GM13977 (cell line): Measurements from ENCODE around the gene ITPR3.

ENCODE experiments used
- DNase-seq: peaks from one replicate; pipeline ENCODE4 v3.0.0; 2012; ENCODE audit warnings: low spot score
- in situ Hi-C: fragments of 300-500 bp; cut with MboI; formaldehyde crosslinking; loops from one replicate; pipeline ENCODE4 v1.12.0; 2022; ENCODE audit warnings: low sequenced_read_pairs, low pct_unique_long_range_greater_than_20kb, mixed read lengths, inconsistent platforms; ENCODE audit not compliant: unreplicated experiment
- TF ChIP-seq, protein P1 (sequence below): IDR thresholded peaks from 2 replicates; pipeline ENCODE4 v1.5.1; 2012; ENCODE audit warnings: mild to moderate bottlenecking, control low read depth; ENCODE audit not compliant: insufficient read depth; ENCODE audit errors: extremely low read depth, missing control alignments

ITPR3 gene

DNA sequence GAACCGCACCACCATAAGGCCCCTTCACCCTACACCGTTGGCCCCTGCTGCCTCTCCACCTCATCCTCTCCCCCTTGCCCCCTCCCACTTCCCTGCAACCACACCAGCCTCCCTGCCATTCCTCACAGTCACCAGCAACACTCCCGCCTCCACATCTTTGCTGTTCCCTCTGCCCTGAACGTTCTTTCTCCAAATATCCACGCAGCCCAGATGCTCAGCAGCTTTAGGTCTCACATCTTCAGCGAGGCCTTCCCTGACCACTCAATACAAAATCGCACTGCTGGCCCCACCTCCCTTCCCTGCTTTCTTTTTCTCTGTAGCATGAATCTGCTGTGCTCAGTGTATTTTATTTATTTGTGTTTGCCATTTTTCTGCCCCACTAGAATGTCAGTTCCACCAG is 20.5 kb downstream of the ITPR3 start:
- TF ChIP-seq, protein P1, sequence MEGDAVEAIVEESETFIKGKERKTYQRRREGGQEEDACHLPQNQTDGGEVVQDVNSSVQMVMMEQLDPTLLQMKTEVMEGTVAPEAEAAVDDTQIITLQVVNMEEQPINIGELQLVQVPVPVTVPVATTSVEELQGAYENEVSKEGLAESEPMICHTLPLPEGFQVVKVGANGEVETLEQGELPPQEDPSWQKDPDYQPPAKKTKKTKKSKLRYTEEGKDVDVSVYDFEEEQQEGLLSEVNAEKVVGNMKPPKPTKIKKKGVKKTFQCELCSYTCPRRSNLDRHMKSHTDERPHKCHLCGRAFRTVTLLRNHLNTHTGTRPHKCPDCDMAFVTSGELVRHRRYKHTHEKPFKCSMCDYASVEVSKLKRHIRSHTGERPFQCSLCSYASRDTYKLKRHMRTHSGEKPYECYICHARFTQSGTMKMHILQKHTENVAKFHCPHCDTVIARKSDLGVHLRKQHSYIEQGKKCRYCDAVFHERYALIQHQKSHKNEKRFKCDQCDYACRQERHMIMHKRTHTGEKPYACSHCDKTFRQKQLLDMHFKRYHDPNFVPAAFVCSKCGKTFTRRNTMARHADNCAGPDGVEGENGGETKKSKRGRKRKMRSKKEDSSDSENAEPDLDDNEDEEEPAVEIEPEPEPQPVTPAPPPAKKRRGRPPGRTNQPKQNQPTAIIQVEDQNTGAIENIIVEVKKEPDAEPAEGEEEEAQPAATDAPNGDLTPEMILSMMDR: no peak
- no peak for DNase-seq
- in situ Hi-C loops: no loop called here

DNA sequence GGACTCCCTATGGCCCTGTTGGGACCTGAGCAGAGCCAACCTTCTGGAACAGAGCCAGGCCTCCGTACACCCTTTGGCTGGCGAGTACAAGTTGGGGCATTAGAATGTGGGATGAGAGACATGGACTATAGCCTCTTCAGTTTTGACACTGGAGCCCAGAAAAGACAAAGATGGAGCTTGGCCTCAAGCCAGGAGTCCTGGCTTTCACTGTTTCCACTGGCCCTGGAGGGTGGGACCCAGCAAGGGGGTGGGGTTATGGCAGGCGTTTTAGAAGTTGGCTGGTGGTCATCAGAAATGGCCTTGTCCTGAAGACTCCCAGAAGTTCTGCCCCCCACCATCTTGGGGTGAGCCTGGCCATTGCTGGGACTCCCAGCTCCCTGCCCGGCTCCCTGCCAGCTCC is 21.8 kb downstream of the ITPR3 start:
- TF ChIP-seq, protein P1: no peak
- no peak for DNase-seq
- in situ Hi-C loops: no loop called here

DNA sequence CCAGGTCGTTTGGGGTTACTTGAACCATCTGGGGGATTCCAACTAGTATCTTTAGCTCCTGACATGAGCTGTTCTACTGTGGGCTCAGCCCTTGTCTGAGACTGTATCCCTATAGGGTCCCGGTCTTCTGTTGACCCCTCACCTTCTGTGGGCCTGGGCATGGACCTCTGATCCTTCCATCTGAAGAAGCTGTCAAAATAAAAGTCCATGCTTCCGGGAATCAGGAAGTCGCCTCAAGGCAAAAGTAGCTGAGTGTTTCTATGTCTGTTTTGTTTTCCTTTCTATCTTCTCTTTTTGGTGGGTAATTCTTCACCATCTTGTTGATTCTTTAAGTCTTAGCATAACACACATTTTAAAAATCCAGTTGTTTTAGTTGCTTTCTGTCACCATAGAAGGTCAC is 30.3 kb downstream of the ITPR3 start:
- in situ Hi-C loops: no loop called here

DNA sequence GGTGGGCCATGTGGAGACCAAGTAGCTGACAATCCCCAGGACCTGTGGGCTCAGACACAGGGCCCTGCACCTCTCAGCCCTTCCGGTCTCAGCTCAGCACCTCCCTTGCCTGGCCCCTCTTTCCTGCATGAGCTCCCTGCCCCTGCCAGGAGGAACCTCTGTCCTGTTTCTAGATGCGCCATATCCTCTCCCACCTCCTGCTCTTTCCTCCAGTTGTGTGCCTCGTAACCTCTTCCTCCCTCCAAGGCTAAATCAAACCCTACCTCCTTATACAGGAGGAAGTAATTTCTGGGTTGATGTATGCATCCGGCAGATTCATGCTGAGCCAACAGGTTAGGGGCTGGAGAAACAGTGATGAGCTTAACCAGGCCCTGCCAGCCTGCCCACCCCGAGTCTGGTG is 30.9 kb downstream of the ITPR3 start:
- DNase-seq: no peak
- in situ Hi-C loops: no loop called here
- TF ChIP-seq, protein P1: no peak

More for the DNA sequence above, 30.3 kb downstream of the ITPR3 start:
- DNase-seq: no peak
- TF ChIP-seq, protein P1: no peak

DNA sequence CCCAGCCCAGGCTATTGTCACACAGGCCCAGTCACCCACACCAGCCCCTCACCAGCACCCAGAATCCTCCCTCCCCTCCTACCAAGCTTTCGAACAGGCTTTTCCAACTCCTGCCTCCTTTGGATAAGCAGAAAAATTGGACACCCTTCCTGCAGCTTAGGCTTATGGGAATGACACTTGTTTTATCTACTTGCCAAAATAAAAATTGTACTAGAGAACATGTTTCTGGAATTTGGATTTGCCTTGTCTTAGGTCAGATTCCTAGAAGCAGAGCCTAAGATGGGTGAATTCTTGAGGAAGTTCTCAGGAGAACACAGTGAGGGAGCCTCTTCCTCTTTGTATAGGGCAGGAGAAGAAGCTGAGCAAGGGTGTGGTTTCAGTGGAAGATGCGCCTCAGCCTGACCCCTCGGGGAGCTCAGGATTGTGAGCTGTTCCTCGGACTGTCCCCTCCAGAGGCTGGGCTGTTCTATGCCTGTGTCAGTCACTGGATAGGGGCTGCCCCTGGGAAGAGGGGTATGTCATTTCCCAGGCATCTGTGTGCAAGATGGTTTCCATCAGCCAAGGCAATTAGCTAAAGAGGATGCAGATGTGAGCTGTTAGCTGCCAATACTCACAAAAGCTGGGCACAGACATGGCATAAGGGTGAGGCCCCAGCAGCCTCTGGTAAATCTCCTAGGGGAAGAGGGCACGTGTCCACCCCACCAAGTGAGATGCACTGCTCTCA is 33.9 kb downstream of the ITPR3 start:
- DNase-seq: no peak
- in situ Hi-C loops: no loop called here
- TF ChIP-seq, protein P1: no peak

DNA sequence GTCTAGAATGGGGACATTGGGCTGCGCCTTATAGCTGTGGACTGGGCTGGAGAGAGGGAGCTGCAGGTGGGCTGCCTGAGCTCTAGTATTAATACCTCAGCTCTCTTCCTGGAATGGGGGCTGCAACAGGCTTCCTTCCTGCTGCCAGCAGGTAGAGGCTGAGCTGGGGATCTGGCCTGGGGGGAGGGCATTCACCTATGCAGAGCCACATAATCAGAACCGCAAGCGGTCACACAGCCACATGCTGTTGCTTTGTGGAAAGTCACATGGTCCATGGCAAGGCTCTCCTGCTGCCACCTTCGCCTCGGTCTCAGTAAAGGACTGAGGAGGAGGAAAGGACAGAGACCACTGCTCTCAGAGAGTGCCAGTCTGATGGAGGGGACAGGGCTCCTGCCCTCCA is 35.7 kb downstream of the ITPR3 start:
- TF ChIP-seq, protein P1: no peak
- in situ Hi-C loops: no loop called here
- DNase-seq: no peak
